GM18909 (cell line): ENCODE results near the gene KIAA1671.

Source experiments
- ATAC-seq: cut with Tn5 transposase; IDR thresholded peaks from one replicate; pipeline ENCODE4 v1.9.1; 2021; ENCODE audit warnings: mild to moderate bottlenecking; ENCODE audit not compliant: unreplicated experiment, poor library complexity

KIAA1671 gene

DNA sequence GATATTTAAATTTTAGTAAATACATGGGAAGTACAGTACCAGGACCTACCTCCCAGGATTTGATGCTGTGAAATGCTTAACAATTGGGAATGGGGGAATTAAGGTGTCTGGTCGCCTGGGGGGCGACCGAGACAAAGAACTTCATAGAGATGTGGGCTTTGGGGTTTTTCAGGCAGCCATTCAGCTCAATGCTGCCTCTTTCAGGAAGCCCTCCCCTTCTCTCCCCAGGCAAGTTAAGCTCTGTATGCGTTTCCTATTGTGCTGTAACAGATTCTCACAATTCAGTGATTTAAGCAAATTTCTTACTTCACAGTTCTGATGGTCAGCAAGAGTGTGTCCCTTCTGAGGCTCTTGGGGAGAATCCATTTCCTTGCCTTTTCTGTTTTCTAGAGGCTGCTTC is 53.8 kb downstream of the KIAA1671 start:
- no peak for ATAC-seq

GRCh38 chr22:25007444-25008106 is 55.1 kb downstream of the KIAA1671 start:
- ATAC-seq, result no peak

DNA sequence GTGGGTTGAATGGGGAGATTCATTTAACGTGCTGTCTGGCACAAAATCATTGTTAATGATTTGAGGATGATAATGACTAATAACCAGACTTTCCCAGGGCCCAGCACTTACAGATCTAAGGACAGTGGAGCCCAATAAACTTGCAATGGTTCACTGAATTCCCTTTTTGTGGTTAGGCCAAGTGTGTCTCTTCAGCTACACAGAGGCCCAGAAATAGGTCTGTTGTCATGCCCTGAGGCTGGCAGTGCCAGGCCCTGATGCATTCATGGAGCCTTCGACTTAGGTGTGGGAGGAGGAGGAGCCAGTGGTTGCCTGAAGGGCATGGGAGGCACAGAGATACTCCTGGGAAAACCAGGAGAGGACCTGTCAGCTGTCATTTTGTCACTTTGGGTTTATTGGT is 56.1 kb downstream of the KIAA1671 start:
- ATAC-seq, result no peak

DNA sequence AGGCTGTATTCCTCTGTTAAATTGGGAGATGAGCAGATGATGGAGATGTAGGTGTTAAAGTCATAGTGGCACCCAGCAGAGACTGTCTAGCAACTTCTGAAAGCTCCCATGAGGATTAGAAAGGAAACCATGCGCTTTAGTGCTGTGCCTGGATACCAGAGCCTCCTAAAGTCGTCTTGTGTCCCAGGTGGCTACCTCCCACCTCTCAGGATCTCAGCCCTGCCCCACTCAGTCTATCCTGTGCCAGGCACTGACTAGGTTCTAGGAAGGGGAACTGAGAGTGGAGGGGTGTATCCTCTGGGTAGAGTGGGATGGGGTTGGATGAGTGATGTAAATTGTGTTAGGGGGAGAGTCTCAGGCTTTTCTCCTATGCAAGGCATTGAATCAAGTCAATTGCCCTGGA is 60.2 kb downstream of the KIAA1671 start:
- no peak for ATAC-seq

GRCh38 chr22:25013607-25014006 is 61.1 kb downstream of the KIAA1671 start:
- no peak for ATAC-seq

DNA sequence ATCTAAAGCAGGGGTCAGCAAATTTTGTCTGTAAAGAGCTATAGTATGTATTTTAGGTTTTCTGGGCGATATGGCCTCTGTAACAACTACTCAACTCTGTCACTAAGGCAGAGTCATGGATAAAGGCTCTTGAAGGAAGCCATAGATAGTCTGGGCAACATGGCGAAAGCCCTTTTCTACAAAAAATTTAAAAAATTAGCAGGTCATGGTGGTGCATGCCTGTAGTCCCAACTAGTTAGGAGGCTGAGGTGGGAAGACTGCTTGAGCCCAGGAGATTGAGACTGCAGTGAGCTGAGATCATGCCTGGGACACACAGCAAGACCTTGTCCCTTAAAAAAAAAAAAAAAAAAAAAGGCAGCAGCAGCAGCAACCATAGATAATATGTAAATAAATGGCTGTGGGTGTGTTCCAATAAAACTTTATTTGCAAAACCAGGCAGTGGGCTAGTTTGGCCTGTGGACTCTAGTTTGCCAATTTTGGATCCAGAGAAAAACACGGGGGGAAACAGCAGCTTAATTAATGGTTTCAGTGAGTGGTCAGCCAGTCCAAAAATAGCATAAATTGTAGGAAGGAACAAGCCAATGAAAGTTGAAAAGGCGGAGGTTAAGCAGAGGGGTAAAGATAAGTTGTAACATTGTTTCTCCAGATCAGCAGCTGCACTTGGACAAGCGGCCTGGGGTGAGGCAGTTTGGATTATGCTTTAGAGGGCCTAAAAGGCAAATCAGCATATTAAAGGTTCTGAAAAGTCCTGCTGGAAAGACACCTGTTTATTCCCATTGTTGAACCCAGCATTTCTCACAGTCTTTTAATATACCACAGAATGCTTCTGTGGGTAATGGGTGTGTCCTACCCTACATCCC is 62.6 kb downstream of the KIAA1671 start:
- no peak for ATAC-seq

DNA sequence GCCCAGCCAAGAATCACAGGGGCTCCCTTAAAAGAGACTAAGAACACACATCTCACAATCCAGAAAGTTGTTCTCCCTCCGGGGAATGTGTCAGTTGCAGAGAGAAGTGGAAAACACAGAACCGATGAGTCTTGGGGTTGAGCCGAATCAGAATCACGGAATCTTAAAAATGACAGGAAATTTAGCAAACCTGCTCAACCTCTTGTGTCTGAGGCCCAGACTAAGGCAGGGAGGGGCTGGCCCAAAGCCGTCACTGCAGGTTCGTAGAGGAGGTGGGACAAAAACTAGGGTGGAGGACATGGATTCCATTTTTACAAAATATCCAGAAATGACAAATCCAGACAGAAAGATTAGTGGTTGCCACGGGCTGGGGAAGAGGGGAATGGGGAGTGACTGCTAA is 63.8 kb downstream of the KIAA1671 start:
- ATAC-seq, result no peak

- ATAC-seq, result no peak
These were observed 65.5 kb downstream of the KIAA1671 start for GRCh38 chr22:25018009-25018408.

DNA sequence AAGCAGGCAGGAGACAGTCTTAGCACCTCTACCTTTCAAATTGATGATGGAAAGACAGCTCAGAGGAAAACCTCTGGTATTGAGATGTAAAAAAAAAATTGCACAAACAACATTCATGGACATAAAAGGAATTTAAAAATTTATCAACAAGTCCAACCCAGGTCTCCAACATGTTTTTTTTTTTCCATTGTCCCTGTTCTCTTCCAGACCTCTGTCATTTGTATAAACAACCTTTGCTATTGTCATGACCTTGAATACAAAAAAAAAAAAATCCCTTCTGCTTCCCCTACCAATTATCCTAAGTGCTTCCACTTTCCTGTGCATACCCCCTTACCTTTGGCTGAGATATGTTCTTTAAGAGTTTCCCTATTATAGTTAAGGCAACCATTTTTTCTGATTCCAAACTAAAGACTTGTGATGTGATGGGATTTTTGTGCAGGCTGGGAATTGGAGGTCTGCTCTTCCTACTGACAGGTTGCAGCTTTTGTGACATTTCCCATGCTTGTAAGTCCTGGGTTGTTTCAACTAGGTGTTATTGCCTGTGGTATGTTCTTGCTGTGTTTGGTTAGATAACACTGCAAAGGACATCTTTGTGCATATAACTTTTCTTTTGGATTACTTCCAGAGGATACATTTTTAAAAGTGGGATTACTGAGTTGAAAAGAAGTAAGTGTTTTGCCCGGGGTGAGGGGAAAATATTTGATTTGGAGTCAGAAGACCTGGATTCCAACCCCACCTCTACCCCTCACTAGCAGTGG is 67.1 kb downstream of the KIAA1671 start:
- no peak for ATAC-seq

DNA sequence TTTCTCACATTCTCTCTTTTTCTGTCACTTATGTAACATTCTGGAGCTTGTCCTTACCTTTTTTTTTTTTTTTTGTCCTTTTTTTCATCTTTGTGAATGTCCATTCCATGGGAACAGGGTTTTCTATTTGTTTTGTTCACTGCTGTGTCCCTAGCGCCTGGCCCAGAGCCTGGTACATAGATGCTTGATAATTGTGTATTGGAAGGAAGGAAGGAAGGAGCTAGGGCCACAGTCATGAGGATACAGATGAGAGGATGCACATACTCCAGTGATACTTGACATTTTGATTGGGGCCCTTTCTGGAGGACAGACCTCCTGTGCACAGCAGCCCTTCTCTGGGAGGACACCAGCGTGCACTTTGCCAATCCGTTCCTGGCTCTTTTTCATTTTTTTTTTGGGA is 68.9 kb downstream of the KIAA1671 start:
- ATAC-seq, result no peak

- no peak for ATAC-seq
These were observed 69.6 kb downstream of the KIAA1671 start for GRCh38 chr22:25021976-25022711.

DNA sequence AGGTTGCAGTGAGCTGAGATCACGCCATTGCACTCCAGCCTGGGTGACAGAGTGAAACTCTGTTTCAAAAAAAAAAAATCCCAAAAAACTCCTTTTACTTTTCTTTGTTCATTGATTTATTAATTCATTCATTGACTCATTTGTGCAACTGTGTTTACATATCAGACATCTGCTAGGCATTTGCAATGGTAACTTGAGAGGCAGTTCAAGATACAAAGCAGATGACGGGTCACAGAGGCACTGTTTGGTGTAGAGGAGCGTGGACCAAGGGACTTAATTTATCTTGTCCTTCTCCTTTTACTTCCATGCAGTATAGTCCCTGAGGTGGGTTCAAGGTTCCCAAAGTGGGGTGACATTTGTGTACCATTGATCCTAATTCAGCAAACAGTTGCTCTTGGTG is 71.4 kb downstream of the KIAA1671 start:
- no peak for ATAC-seq

- ATAC-seq, result no peak
These were observed 72.4 kb downstream of the KIAA1671 start for GRCh38 chr22:25024895-25025294.

GRCh38 chr22:25025491-25026400 is 73.2 kb downstream of the KIAA1671 start:
- ATAC-seq, result no peak

DNA sequence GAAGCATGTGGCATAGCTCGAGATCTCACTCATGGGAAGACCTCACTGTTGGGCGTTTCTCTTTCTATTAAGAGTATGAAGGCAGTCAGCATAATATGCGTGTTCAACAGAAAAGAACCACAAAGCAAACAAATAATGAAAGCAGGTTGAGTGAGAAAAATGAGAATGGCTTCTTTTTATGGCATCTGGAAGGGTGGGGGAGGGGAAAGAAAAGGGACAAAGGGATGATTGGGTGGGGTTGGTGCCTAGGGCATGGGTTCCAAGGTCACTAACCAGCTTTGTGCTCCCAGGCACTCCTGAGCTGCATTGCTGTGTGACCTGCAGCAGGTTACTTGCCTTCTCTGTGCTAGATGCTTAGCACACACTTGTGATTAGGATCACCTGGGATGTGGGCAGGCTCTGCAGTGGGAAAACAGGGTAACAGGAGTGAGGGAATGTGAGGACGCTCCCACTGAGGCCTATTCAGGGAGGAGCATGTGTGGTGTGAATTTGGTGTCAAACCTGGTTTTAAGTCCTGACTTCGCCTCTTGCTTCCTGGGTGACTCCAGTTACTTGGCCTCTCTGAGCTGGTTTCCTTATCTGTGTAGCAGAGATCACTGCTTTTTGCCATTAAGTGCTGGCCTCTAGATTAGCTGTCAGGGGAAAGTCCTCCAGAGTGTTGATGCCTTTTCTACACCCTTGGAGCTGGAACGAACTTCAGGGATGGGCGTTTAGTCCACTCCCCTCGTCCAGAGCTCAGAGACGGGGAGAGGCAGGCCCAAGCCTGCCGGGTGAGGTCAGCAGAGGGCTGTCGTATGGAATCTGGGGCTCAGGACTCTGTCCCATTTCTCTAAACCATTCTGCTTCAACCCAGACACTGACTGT is 74.8 kb downstream of the KIAA1671 start:
- ATAC-seq, result no peak

DNA sequence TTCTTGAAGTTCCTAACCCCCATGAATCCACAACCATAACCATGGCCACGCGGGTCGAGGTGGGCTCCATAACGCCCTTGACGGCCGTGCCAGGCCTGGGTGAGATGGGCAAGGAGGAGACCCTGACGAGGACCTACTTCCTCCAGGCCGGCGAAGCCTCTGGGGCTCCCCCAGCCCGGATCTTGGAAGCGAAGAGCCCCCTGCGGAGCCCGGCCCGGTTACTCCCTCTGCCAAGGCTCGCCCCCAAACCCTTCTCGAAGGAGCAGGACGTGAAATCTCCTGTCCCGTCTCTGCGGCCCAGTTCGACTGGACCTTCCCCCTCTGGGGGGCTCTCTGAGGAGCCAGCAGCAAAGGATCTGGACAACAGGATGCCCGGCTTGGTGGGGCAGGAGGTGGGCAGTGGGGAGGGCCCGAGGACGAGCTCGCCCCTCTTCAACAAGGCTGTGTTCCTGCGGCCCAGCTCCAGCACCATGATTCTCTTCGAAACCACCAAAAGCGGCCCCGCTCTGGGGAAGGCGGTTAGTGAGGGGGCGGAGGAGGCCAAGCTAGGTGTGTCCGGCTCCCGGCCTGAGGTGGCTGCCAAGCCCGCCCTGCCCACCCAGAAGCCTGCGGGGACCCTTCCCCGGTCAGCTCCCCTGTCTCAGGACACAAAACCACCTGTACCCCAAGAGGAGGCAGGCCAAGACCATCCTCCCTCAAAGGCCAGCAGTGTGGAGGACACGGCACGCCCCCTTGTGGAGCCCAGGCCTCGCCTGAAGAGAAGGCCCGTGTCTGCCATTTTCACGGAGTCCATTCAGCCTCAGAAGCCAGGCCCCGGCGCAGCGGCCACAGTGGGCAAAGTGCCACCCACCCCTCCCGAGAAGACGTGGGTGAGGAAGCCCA is 75.7 kb downstream of the KIAA1671 start:
- no peak for ATAC-seq

DNA sequence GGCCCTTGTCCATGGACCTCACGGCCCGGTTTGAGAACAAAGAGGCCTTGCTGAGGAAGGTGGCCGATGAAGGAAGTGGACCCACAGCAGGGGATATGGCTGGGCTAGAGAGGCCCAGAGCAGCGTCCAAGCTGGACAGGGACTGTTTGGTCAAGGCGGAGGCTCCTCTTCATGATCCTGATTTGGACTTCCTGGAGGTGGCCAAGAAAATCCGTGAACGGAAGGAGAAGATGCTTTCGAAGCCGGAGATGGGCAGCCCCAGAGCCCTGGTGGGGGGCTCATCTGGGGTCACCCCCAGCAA is 76.3 kb downstream of the KIAA1671 start:
- no peak for ATAC-seq

GRCh38 chr22:25029181-25029580 is 76.7 kb downstream of the KIAA1671 start:
- ATAC-seq, result no peak
